ENCODE measurements around the gene GALNT12.

Gene GALNT12

GRCh38 chr9:98807070-98807813, at the start of gene GALNT12:
Gene GALNT12 (plus strand): TSS chr9:98807670. CDS start chr9:98807699, 29 bp downstream.
- no peak for DNase-seq (ENCODE audit: extremely low read depth, low read depth)
- TF ChIP-seq CTCF (IDR thresholded peaks at IDR 0.05; ENCODE audit: low read depth, low read length): no peak

- TF ChIP-seq CTCF (IDR thresholded peaks at IDR 0.05; ENCODE audit: low read depth, low read length): no peak
- DNase-seq (ENCODE audit: extremely low read depth, low read depth): no peak
Measured at GRCh38 chr9:98760231-98760630, 47.2 kb upstream of the GALNT12 start.

GRCh38 chr9:98763986-98764745, 43.3 kb upstream of the GALNT12 start:
- DNase-seq (ENCODE audit: extremely low read depth, low read depth): no peak
- TF ChIP-seq CTCF (IDR thresholded peaks at IDR 0.05; ENCODE audit: low read depth, low read length): no peak

GRCh38 chr9:98765256-98765655, 42.2 kb upstream of the GALNT12 start:
- no peak for TF ChIP-seq CTCF (IDR thresholded peaks at IDR 0.05; ENCODE audit: low read depth, low read length)
- no peak for DNase-seq (ENCODE audit: extremely low read depth, low read depth)

- TF ChIP-seq CTCF (IDR thresholded peaks at IDR 0.05; ENCODE audit: low read depth, low read length): no peak
- no peak for DNase-seq (ENCODE audit: extremely low read depth, low read depth)
Measured at GRCh38 chr9:98766586-98766985, 40.9 kb upstream of the GALNT12 start.

- TF ChIP-seq CTCF (IDR thresholded peaks at IDR 0.05; ENCODE audit: low read depth, low read length): no peak
- no peak for DNase-seq (ENCODE audit: extremely low read depth, low read depth)
Measured at GRCh38 chr9:98767196-98767595, 40.3 kb upstream of the GALNT12 start.

- TF ChIP-seq CTCF (IDR thresholded peaks at IDR 0.05; ENCODE audit: low read depth, low read length): no peak
- no peak for DNase-seq (ENCODE audit: extremely low read depth, low read depth)
Measured at GRCh38 chr9:98767915-98768314, 39.6 kb upstream of the GALNT12 start.
